HepG2 (cell line): ENCODE measurements around the gene DEFB113. TPM values are rescaled to one million over a fixed set of nuclear protein-coding genes. Genes with fewer than 3 reads are reported as not detected.

Experiments used
- ATAC-seq: fragments of 200-7000 bp; cut with Tn5 transposase; 3 replicates; pipeline ENCODE4 v1.9.1; 2020; ENCODE audit warnings: mild to moderate bottlenecking, moderate library complexity
- BruUV-seq: library from RNA; stranded (reverse); fragments of 400-500 nt; replicated peaks from 2 replicates; lab custom pipeline; 2021; lab: Mats Ljungman, UMichigan
- CTCF ChIA-PET: fragments of 300-600 bp; formaldehyde crosslinking; extraction: SDS; loops from one replicate; lab custom pipeline; 2021; ENCODE audit warnings: low total read pairs, inconsistent platforms, low intra/inter-chr PET ratio; lab: Yijun Ruan, JAX
- POLR2A ChIA-PET: fragments of 350-600 bp; sonication (Branson Sonifier 250); formaldehyde crosslinking; loops from one replicate; lab custom pipeline; 2020; ENCODE audit warnings: antibody characterized with exemption, inconsistent platforms; lab: Yijun Ruan, JAX
- DNase-seq: peaks from one replicate; pipeline ENCODE4 v3.0.0-alpha.2; 2015; ENCODE audit warnings: low spot score
- FAIRE-seq: peaks from 3 replicates; lab custom pipeline; 2011; peaks lifted over from hg19 to GRCh38; lab: Jason Lieb, UNC
- H2AFZ ChIP-seq: one replicate; pipeline ENCODE4 v1.6.1; 2011; ENCODE audit warnings: low read length, inconsistent platforms
- H3K27ac ChIP-seq: fragments of 300-600 bp; 3 replicates; pipeline ENCODE4 v1.8.0; 2011; ENCODE audit warnings: mixed run types, mild to moderate bottlenecking, mixed read lengths, low read length, inconsistent platforms; ENCODE audit not compliant: insufficient read depth; ENCODE audit errors: extremely low read length
- H3K27me3 ChIP-seq, 2 experiments: fragments of 200-600 bp in 1 of 2; 2 replicates in 1 of 2; 3 replicates in 1 of 2; pipeline versions ENCODE4 v1.6.0 to v1.8.0; 2011; ENCODE audit warnings: low read length in 2 of 2, mild to moderate bottlenecking in 2 of 2, moderate library complexity in 2 of 2, inconsistent platforms in 1 of 2; ENCODE audit not compliant: insufficient read depth in 2 of 2, control insufficient read depth in 1 of 2
- H3K36me3 ChIP-seq, 2 experiments: fragments of 200-600 bp in 1 of 2; replicated peaks in 1 of 2; 2 replicates in 1 of 2; 3 replicates in 1 of 2; pipeline versions ENCODE4 v1.5.1 to v1.8.0; 2011; ENCODE audit warnings: low read length in 2 of 2, inconsistent platforms in 1 of 2; ENCODE audit not compliant: insufficient read depth in 2 of 2, control insufficient read depth in 1 of 2
- H3K4me1 ChIP-seq: 2 replicates; pipeline ENCODE4 v1.5.1; 2012; ENCODE audit warnings: low read length, inconsistent platforms; ENCODE audit not compliant: insufficient read depth
- H3K4me2 ChIP-seq: 2 replicates; pipeline ENCODE4 v1.6.0; 2011; ENCODE audit warnings: low read depth, low read length, inconsistent platforms
- H3K4me3 ChIP-seq, 3 experiments: fragments of 200-600 bp in 1 of 3; sonication (generic), shearing (Covaris generic) in 1 of 3; replicated peaks in 1 of 3; 2 replicates each; pipeline ENCODE4 v1.5.1; 2011 to 2016; ENCODE audit warnings: low read length in 3 of 3, inconsistent platforms in 2 of 3, low read depth in 2 of 3, mild to moderate bottlenecking in 2 of 3, control low read depth in 1 of 3, mixed read lengths in 1 of 3; ENCODE audit not compliant: insufficient read depth in 1 of 3
- H3K79me2 ChIP-seq: one replicate; pipeline ENCODE4 v1.6.1; 2011; ENCODE audit warnings: low read length, inconsistent platforms; ENCODE audit not compliant: insufficient read depth
- H3K9ac ChIP-seq: 2 replicates; pipeline ENCODE4 v1.6.0; 2011; ENCODE audit warnings: mild to moderate bottlenecking, low read depth, low read length, inconsistent platforms; ENCODE audit not compliant: insufficient read depth
- H3K9me3 ChIP-seq: 2 replicates; pipeline ENCODE4 v1.5.1; 2012; ENCODE audit warnings: mild to moderate bottlenecking, low read length
- H4K20me1 ChIP-seq: 2 replicates; pipeline ENCODE4 v1.6.0; 2011; ENCODE audit warnings: inconsistent platforms, mild to moderate bottlenecking, low read length, moderate library complexity; ENCODE audit not compliant: insufficient read depth
- HNF4G ChIP-seq, 2 experiments: sonication (generic) in 1 of 2; formaldehyde crosslinking in 1 of 2; IDR thresholded peaks; 2 replicates each; pipeline versions ENCODE4 v1.4.0 to v1.6.1; 2011 to 2020; ENCODE audit warnings: borderline replicate concordance in 2 of 2, low read depth in 2 of 2, mild to moderate bottlenecking in 2 of 2, low read length in 1 of 2, missing genetic modification reagents in 1 of 2, moderate library complexity in 1 of 2
- ISL2 ChIP-seq: sonication (generic); formaldehyde crosslinking; IDR thresholded peaks from 2 replicates; pipeline ENCODE4 v1.5.0; 2020; ENCODE audit warnings: missing genetic modification reagents
- MAZ ChIP-seq, 2 experiments: sonication (generic) in 1 of 2; formaldehyde crosslinking in 1 of 2; IDR thresholded peaks; 2 replicates each; pipeline versions ENCODE4 v1.5.0 to v1.6.1; 2012 to 2020; ENCODE audit warnings: low read depth in 2 of 2, mild to moderate bottlenecking in 2 of 2, borderline replicate concordance in 1 of 2, improper control_type of control experiment in 1 of 2, low read length in 1 of 2, missing genetic modification reagents in 1 of 2, moderate library complexity in 1 of 2
- RERE ChIP-seq: IDR thresholded peaks from 2 replicates; pipeline ENCODE4 v1.6.1; 2016; ENCODE audit warnings: low read depth, missing genetic modification reagents, missing compliant biosample characterization
- SCMH1 ChIP-seq: sonication (generic); formaldehyde crosslinking; IDR thresholded peaks from 2 replicates; pipeline ENCODE4 v1.9.0; 2021; ENCODE audit warnings: missing genetic modification reagents, mild to moderate bottlenecking, borderline replicate concordance
- ZBTB1 ChIP-seq: sonication (generic); formaldehyde crosslinking; IDR thresholded peaks from 2 replicates; pipeline ENCODE4 v1.4.0; 2020; ENCODE audit warnings: missing genetic modification reagents, borderline replicate concordance
- ZNF230 ChIP-seq: sonication (generic); formaldehyde crosslinking; IDR thresholded peaks from 2 replicates; pipeline ENCODE4 v1.4.0; 2020; ENCODE audit warnings: mild to moderate bottlenecking, missing genetic modification reagents
- ZNF281 ChIP-seq: sonication (generic); formaldehyde crosslinking; IDR thresholded peaks from 2 replicates; pipeline ENCODE4 v1.4.0; 2020; ENCODE audit warnings: missing genetic modification reagents, borderline replicate concordance
- ZNF790 ChIP-seq: sonication (generic); formaldehyde crosslinking; IDR thresholded peaks from 2 replicates; pipeline ENCODE4 v1.8.0; 2022; ENCODE audit warnings: missing genetic modification reagents, mild to moderate bottlenecking, borderline replicate concordance
- WGBS: methylation state at CpG from one replicate; pipeline ENCODE4 v1.1.6; 2017; ENCODE audit warnings: low lambda C conversion rate; 5-methylcytosine and 5-hydroxymethylcytosine counted together
- in situ Hi-C: cut with HindIII; loops from 2 replicates; pipeline ENCODE4 v1.10.0; 2017; ENCODE audit warnings: low pct_unique_long_range_greater_than_20kb; ENCODE audit not compliant: extremely low pct_ligation_motif_present
- intact Hi-C: fragments of 100-400 bp; cut with micrococcal nuclease; formaldehyde crosslinking; loops from one replicate; pipeline ENCODE4 v1.10.0; 2022; ENCODE audit not compliant: unreplicated experiment
- polyA plus RNA-seq, 8 experiments: library from polyadenylated mRNA; depleted of rRNA in 3 of 8; stranded (reverse) in 7 of 8; unstranded in 1 of 8; fragments of >200 nt; fragmentation: Illumina TruSeq in 4 of 8; extraction: Trizol in 4 of 8; gene quantifications; 2 replicates each; pipeline versions ENCODE4 v1.2.1 to v1.2.3, GENCODE V29; 2011 to 2016; ENCODE audit warnings: low read depth in 4 of 8, missing spikeins in 1 of 8, mixed read lengths in 1 of 8; ENCODE audit not compliant: insufficient read depth in 1 of 8
- total RNA-seq, 5 experiments: library from RNA; depleted of rRNA; stranded (reverse); fragments of >200 nt; fragmentation: Illumina TruSeq; extraction: Trizol; gene quantifications; 2 replicates each; pipeline ENCODE4 v1.2.3, GENCODE V29; 2016; ENCODE audit warnings: low read depth in 1 of 5
- TF ChIP-seq, protein P1 (sequence below): sonication (generic); formaldehyde crosslinking; IDR thresholded peaks from 2 replicates; pipeline ENCODE4 v1.4.0; 2020; ENCODE audit warnings: missing genetic modification reagents, low read depth, mild to moderate bottlenecking, borderline replicate concordance

DEFB113 gene
- total and polyA plus RNA-seq, 2 of the 13 experiments (the other 11 are each of a cell fraction or from before 2014, with no cell fraction given) = not detected

DNA sequence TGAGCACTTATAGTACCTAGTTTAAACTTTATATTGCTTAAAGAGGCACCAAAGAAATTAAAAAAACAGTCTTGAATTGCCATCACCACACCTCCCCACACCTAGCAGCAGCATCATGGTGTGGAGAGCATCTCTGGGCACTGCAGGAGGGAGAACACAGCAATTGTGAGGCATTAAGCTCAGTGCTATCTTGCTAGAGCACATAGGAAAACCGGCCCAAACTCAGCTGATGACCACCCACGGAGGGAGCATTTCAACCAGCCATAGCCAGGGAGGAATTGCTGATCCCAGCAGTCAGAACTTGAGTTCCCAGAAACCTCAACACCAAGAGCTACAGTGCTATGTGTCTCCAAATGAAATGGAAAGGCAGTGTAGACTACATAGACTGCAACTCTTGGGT, 19.5 kb upstream of the DEFB113 start:
- H3K36me3 ChIP-seq = no peaks in the 10 kb centered on the region
- no peak overlapping the region for H3K4me2 ChIP-seq
- ChIA-PET POLR2A (no interaction called here), CTCF (no interaction called here)
- in situ Hi-C loops = no loop called here
- FAIRE-seq (no peak), DNase-seq (no peak), ATAC-seq (no peak)
- no peaks in the 10 kb centered on the region for H4K20me1 ChIP-seq
- TF ChIP-seq ZNF230 (CRISPR knock-in tag) (no peak), ISL2 (CRISPR knock-in tag) (no peak), ZNF790 (CRISPR knock-in tag) (no peak), MAZ (IDR thresholded peaks at IDR 0.05; ENCODE audit: borderline replicate concordance, low read depth, low read length) (no peak), MAZ (CRISPR knock-in tag; IDR thresholded peaks at IDR 0.05; ENCODE audit: low read depth) (no peak), SCMH1 (CRISPR knock-in tag) (no peak), HNF4G (IDR thresholded peaks at IDR 0.05; ENCODE audit: borderline replicate concordance, low read depth, low read length) (no peak), HNF4G (CRISPR knock-in tag; IDR thresholded peaks at IDR 0.05; ENCODE audit: borderline replicate concordance, low read depth) (no peak), ZBTB1 (CRISPR knock-in tag) (no peak), RERE (no peak), ZNF281 (no peak)
- TF ChIP-seq, protein P1, sequence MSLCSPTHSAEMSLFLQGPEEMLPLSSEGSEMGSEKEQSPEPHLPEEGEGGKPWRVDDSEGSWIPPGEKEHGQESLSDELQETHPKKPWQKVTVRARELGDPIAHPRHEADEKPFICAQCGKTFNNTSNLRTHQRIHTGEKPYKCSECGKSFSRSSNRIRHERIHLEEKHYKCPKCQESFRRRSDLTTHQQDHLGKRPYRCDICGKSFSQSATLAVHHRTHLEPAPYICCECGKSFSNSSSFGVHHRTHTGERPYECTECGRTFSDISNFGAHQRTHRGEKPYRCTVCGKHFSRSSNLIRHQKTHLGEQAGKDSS (CRISPR knock-in tag) = no peak
- intact Hi-C loops = no loop called here
- no TSS peak for BruUV-seq
- H3K79me2 ChIP-seq = no peaks in the 10 kb centered on the region
- H3K27me3 ChIP-seq = no peaks in the 10 kb centered on the region
- no peak overlapping the region for H3K9ac ChIP-seq
- H3K4me3 ChIP-seq = no peak overlapping the region
- H2AFZ ChIP-seq = no peak overlapping the region
- H3K27ac ChIP-seq = no peak overlapping the region
- no peaks in the 10 kb centered on the region for H3K4me1 ChIP-seq
- no peaks in the 10 kb centered on the region for H3K9me3 ChIP-seq
- 0% methylated on average over 2 of the region's 2 CpGs for WGBS
